HG02610 (cell line): ENCODE data around the gene CFAP61.
"Not testable (repeated sequence)": the region's sequence is repeated elsewhere in the genome, so short reads cannot be mapped to it uniquely, and the experiment has no call there.

Experiments used
- ATAC-seq: cut with Tn5 transposase; IDR thresholded peaks from one replicate; pipeline ENCODE4 v1.9.1; 2021; ENCODE audit warnings: mild to moderate bottlenecking, moderate library complexity; ENCODE audit not compliant: unreplicated experiment

CFAP61 gene, protein sequence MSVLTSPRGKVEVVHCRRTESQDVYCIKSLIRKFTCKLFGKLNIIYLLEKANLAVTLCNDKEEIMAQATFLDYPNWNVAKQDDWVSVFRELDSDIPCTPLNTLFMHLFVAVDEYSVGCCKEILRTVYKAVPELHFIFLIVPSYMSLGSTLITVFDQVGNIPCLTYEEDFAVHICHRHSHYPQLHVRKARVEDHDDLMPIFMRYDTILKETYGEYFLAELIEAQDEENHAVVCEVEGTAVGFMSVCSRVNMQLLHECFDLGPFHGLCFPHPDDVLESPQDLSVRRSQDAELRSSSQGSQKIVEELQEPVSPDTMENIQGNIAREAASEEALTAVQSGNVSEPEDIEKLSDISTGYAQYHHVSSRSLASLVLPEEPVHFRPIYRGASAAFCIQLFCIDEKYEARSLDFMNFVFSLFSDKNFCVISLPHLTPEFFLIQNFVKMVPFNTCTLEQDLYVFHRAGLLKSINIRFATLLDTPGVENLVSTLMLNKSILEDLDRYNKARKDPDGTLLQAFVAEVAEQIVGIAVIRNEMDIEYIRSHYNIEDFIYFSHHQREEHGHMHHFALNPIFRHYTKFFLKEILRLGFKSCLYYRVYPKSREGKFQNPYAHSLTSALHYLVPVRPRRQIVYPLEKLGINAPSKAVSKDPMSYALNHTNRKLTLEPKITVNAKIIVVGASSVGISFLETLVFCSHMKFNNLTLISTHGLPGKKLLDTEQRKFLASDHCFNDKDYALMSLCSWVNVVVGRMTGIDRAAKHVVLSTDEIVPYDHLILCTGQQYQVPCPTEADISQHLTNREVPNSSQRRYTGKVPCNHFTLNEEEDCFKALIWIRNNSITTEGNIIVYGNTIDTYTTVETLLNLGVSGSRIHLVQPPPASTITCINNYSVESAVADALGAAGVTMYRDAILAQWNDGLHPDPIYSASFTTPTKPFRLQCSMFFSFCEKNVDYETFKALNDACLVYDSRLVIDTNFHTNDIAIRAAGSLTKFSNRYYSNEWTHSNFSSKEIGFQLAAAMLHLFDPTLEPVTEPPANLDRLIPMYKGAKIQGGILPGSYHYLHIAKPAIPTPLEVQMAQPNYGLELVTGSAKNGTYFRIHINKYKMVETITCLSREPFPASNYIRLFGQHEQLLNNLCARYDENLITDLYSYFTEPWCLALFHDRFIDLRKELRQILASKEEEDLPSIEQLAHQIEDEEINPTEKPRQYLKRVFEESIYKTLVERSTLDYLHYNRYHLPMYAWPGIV

DNA sequence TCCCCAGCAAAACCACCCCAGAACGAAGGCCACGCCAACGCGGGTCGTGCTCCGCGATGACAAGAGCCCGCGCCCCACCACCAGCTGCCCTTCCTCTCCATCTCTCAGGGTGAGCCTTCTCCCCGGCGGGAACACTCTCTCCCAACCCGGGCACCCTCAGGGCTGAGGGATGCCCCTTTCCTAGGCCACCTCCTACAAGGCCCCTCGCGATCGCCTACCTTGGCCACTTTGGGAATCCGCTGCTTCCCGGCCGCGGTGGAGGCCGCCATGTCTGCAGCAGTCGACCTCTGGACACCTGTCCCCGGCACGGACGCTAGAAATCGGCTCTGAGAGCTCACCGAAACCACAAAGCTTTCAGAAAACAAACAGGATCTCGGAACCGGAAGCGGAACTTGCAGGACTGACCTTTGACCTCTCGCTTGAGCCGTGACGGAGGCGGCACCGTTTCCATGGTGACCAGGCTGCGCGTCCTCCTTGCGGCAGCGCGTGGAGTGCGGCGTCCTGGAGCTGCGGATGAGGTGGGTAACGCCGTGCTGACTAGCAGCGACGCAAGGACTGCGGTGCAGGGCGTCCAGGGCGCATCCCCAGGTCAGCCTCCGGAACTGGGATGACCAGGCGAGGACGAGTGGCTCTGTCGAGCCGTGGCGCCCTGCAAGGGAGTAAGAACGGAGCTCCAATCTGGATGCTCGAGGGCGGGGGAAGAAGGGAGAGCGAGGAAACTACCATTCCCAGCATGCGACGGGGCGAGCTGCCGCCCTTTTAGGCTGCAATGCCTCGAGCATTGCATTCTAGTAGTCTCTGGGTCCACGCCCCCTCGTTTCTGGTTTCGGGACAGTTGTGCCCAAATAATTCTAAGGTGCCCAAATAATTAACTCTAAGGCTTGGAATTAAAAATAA, at the start of gene CFAP61, which contains the start of gene CRNKL1:
TSS of gene CFAP61 (plus strand) at position 459 of the 897 bp plus-strand sequence. CDS start 4,122 bp downstream, outside the sequence.
TSS of gene CRNKL1 (minus strand) at position 393 of the 897 bp plus-strand sequence. CDS start at position 269, 124 bp downstream.
- ATAC-seq: peak; percentile 96

DNA sequence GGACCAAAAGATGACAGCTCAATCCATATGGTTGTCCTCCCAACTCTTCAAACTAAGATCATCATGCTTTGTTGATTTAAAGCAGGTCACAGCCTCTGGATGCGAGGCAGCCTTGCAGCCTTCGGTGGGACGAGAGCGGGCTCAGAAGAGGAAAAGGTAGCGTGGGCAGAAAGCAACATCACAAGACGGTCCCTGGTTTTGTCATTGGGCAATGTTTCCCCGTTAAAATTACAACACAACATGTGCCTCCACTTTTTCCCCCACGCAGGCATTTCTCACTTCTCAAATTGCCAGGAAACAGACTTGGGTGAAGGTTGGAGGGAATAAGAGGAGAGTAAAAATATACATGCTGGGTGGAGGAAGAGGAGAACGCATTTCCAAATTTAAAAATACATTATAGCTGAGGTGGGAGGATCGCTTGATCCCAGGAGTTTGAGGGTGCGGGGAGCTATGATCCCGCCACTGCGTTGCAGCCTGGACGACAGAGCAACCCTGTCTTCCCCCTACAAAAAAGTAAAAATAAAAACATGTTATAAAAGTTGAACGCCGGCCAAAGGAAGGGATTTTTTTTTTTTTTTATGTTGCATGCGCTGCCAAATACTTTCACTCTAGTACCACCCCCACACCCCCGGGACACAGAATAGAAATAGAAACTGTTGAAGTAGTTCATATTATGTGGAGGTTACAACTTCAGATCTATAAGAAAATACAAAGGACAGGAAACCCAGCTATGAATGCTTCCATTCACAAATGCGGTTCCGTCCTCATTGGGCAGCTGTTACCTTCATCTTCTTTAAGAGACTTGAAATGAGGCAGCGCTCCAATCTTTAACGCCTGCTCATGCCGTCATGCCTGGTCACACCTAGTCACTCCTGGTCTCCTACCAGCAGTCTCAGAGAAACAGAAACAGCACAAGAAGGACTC, 49.0 kb upstream of the CFAP61 start:
- no peak for ATAC-seq

DNA sequence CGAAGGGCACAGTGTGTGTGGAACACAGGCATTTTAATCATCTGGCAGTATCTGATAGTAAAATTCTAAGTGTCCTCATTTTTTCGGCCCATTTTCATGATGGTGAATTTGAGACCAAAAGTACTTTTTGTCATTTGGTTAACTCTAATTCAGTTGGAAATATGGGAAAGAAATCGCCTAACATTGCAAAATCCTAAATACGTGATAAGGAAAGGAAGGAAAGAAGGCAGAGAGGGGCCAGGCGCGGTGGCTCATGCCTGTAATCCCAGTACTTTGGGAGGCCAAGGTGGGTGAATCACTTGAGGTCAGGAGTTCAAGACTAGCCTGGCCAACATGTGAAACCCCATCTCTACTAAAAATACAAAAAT, 48.4 kb upstream of the CFAP61 start:
- not testable (repeated sequence) for ATAC-seq

DNA sequence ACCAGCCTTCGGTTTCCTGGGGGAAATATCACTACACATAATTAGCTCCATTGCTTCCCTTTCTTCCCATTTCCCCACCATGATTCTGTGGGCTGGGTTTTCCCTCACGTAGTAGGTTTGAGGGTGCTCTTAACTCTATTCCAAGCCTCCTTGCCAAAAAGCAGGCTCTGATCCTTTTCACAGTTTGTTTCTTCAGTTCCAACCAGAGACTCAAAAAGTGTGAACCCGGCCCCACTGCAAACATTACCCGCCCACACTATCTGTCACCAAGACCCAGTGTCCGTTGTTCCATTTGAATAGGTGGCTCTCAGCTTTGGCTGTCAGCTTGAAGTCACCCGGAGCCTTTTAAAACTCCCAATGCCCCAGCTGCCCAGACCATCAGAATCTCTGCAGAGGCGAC, 47.0 kb upstream of the CFAP61 start:
- no peak for ATAC-seq

DNA sequence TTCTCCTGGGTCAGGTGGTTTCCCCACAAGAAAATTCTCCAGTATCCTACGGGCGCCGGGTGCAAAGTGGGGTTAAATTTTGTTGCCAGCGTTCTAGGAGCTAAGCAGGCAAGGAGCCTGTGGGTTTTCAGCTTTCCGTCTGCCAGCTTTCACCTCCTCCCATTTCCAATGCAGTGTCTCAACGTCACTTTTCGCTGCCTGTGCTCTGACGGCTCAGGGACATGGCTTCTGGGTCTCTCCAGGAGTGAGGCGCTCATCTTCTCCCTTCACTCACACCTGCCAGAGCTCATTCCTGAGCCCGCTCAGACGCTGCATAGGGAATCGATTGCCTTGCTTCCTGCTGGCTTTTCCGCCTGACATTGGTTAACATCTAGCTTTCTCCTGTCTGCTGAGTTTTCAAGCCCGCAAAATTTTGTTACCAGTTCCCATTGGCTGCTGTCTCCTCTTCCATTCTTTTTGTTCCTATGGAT, 42.5 kb upstream of the CFAP61 start:
- ATAC-seq: no peak

DNA sequence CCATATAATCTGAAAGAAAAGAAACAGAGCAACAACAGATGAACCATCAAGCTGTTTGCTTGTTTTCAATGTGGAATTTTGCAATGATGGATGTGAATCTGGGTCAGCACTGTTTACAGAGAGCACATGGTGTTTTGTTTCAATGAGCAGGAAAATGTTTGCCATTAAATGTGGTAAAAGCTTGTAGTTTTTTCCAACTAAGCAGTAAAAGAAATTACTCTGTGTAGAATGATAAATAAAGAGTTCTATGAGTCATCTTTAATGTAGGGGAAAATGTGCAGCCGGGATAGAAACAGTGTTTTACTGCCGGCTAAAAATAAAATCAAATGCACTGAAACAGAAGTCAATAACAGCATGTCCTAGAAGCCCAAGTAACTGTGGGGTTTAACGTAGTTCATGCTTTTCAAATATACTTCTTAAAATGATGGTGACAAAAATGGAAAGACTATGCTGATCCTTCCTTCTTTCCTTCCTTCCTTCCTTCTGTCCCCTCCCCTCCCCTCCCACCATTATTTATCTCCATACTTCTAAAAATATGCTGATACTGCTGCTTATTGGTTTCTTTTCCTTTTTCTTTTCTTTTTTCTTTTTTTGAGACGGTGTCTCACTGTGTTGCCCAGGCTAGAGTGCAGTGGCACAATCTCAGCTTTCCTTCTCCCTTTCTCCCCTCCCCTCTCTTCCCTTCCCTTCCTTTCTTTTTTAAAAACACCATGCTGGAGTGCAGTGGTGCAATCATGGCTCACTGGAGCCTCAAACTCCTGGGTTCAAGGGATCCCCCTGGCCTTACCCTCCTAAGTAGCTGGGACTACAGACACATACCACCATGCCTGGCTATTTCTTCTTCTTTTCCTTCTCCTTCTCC, 41.5 kb upstream of the CFAP61 start:
- ATAC-seq: no peak

DNA sequence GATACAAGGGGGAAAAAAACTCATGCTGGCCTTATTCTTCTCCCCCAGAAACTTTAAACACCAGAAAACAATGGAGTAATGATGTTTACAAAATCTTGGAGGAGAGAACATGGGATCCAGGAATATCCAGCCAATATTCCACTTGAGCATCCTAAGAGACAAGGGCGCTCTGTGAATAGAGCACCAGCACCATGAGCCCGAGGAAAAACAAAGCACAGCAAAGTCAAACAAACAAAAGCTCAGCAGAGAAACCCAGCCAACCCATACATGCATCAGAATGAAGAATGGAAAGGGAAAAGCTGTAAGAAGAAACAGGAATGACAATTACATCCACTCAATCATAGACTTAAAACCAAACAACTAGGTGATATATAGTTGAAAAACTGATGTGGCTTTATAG, 39.8 kb upstream of the CFAP61 start:
- ATAC-seq: no peak

DNA sequence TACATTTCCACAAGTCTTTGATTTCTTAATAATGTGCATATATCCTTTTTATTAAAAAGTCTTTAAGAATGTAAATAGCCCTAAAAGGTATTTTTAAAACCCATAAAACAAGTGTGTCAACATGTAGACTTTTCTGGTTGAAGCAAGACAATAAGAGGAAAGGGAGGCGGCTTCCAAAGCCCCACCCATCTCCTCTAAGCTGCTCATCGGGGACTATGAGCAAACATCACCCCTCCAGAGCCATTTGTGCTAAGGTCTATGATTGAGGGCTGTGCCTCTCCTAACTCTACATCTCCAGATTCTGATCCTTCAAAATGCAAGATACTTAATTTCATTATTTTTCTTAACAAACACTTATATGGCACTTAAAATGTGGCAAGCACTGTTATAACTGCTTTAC, 37.7 kb upstream of the CFAP61 start:
- ATAC-seq: no peak

DNA sequence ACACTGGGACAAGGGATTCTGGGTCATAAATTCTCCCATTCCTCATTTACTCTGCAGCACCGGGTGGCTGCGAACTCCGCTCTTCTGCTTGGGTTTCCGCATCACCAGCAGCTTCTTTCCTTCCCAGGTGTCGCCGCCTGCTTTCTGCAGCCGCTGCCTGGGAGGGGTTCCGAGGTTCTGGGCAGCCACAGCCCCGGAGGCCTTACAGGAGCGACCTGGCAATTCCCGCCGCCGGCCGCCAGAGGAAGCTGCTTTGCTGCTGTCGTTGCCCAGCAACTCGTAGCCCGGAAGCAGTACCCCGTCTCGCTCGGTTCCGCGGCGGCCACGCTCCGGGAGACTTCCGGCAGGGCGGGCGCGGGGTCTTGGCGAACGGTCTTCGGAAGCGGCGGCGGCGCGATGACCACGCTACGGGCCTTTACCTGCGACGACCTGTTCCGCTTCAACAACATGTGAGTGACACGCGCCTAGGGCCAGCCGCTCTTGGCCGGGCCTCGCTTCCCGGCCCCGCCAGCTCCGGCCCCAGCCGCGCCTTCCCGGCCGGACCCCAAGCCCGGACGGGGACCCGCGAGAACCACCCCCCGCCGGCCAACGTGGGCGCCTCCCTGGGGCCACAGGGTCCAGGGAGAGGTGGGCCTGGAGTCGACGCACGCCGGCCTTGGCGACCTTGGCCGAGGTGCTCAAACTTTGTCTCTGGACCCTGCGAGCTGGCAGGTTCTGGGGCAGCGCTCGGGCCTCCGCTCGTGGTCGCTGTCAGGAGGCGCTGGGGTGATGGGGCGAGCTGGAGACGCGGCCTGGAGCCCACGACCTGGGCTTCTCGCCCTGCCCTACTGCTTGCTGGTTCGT, 35.1 kb upstream of the CFAP61 start, which contains the start of gene NAA20:
TSS of gene NAA20 (plus strand) at position 362 of the 843 bp plus-strand sequence. CDS start at position 397, 35 bp downstream.
- peak; percentile 99 for ATAC-seq

DNA sequence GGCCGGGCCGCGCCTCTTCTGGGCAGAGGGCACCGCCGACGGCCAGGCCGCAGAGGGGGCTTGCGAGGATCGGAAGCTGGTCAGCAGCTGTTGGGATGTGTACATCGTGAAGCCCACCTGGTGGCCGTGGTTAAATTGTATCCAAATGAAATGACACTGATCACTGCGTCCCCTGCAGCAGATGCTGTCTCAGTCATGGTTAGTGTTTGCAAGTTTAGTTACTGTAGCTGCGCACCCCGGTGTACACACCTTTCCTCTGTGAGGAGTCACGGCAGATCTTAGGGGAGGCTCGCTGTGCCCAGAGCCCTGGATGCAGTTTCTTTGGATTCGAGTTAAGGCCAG, 34.5 kb upstream of the CFAP61 start:
- peak; percentile 3 for ATAC-seq

DNA sequence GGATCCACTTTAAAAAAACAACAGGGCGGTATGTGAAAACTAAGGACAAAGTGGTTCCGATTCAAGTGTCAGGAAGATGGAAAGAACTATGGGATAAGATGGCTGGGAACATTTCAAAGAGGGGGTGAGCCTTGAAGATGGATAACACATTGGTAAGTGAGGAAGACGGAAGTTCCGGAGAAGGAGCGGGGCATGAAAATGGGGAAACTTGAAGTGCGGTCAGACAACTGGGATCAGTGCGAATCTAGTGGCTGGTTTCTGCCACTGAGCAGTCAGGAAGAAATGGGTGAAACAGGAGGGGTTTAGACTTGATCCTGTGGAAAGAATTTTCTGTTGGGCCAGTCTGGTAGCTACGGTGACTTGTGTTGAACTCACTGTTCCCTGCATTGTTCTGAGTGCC, 34.0 kb upstream of the CFAP61 start:
- ATAC-seq: no peak

DNA sequence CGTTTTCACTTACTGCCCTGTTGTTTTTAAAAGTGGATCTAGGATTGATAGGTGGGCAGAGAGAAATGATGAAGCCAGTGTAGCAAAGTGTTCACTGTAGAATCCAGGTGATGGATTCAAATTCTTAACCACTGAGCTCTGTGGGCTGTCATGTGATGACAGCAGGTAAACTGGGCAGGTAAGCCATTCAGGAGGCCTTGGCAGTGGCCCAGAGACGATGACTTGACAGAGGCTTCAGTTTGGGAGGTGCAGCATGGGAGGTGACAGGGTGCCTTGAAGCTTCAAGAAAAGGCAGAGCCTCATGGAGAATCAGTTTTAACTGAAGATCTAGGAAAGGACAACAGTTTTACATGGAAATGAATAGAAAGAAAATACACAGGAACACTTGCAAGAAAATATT, 33.2 kb upstream of the CFAP61 start:
- ATAC-seq: no peak

DNA sequence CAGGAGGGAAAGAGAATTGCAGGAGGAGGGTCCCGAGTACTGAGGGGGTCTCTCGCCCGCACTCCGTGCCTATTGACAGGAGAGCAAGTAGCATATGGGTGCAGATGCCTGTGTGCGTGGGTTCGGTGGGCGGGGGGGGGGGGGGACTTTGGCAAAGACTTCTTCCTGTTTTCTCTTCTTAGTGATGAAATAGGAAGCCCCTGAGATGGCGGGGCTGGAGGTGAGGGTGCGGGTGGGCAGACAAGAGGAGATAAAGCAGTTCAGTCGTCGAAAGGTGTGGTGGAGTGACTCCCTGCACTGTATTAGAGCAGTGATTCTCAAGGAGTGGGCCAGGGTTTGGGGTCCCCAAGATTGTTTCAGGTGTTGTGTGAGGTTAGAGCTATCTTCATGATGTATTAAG, 31.4 kb upstream of the CFAP61 start:
- no peak for ATAC-seq

DNA sequence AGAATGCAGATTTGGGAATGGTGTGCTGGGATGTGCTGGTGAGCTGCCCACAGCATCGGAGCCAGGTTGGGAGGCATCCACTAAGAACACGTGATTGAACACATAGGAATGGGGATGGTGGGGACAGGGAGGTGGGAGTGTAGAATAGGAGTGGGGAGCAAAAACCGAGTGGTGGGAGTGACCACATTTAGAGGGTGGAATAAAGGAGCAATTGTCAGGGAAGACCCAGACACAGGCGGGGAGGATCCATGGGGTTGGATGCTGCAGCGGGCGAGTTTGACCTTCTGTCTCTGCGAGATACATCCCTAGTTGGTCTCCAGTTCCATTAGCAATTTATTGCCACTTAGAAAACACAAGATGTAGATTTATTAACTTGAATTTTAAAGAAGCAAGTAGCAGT, 30.5 kb upstream of the CFAP61 start:
- no peak for ATAC-seq

DNA sequence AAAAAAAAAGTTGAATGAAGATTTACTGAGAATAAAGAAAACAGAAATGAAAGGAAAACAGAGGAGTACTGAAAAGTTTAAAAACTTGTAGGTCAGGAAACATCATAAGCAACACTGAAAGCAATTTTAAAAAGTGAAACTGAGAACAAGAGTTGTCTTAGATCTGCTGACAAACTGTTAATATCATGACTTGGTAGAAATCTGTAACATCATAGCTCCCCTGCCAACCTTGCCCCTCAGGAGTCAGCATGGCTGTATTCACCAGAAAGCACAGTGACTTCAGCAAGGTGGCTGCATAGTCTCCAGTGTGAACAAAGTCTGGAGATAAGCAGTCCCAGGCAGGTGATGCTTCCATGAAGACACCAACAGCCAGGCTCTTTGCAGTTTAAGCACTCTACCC, 29.8 kb upstream of the CFAP61 start:
- ATAC-seq: peak; percentile 53

DNA sequence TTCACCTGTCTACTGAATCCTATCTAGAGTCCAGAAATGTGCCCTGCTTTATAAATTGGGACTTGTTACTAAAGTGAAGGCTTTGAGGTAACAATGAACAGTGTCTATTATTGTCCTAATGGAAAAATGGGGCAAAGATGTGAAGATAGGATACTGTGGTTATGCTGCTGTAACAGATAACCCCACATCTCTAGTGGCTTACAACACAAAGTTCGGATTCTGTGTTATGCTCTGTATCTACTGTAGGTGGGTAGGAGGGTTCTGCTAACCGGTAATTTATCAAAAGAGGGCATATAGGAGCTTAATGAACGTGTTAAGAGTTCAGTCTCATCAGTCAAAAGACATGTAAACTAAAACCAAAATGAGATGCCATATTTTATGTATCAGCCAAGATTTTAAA, 28.9 kb upstream of the CFAP61 start:
- no peak for ATAC-seq

DNA sequence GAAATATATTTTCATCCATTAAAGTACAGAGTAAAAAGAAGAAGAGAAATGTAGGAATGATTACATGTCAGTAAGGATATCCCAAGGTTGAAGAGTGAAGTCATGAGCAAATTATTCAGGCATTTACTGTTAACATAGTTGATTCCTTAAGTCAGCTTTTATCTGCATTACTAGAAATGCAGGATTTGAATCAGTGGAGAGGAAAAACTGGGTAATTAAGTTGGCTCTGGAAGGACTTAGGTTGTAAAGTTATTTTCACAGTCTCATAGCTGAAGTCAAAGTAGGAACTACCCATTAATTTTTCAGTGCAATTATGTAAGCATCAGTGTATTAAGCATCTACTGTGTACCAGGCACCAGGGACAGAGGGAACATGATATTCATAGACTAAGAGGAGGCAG, 27.4 kb upstream of the CFAP61 start:
- no peak for ATAC-seq
